Measurements from ENCODE around the gene SNTG2. TPM values are rescaled to one million over a fixed set of nuclear protein-coding genes. Genes with fewer than 3 reads are reported as not detected.

Gene SNTG2
- total and polyA plus RNA-seq, 2 of the 13 experiments (the other 11 are each of a cell fraction or from before 2014, with no cell fraction given), result not detected

DNA sequence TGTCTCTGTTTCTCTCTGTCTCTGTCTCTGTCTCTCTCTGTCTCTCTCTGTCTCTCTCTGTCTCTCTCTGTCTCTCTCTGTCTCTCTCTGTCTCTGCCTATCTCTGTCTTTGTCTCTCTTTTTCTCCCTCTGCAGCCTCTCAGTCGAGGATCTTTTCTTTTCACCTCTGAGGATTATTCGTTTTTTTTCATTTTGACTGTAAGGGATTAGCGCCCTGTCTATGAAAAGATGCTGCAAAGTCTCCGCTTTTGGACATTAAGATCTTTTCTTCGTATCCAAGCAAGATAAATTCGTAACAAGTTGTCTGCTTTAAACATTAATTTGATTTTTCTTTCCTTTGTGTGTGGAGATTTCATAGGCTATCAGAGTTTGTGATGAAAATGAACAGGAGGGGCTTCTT lies 271.4 kb downstream of the SNTG2 start:
- WGBS (ENCODE audit: low lambda C conversion rate), result 42% methylated on average over 6 of the region's 6 CpGs
- no peak overlapping the region for H3K4me3 ChIP-seq (replicated peaks in 1 of 3; ENCODE audit: insufficient read depth in 1 of 3, low read depth in 2 of 3, low read length in 3 of 3)
- no peaks in the 10 kb centered on the region for H4K20me1 ChIP-seq (ENCODE audit: insufficient read depth, low read length)
- no peak overlapping the region for H3K9ac ChIP-seq (ENCODE audit: insufficient read depth, low read depth, low read length)
- in situ Hi-C loops (cut with HindIII; ENCODE audit: extremely low pct_ligation_motif_present, low pct_unique_long_range_greater_than_20kb), result no loop called here
- CTCF ChIA-PET (ENCODE audit: low intra/inter-chr PET ratio, low total read pairs), result no interaction called here
- H3K9me3 ChIP-seq (ENCODE audit: low read length), result peaks cover 5% of the 10 kb centered on the region; the same call in 1 of the 2 replicates
- DNase-seq (ENCODE audit: low spot score) (no peak), ATAC-seq (no peak), FAIRE-seq (no peak)
- BruUV-seq (replicated peaks), result no TSS peak
- peaks cover 0 to 29% of the 10 kb centered on the region in 2 experiments; a peak in 4 of 5 replicates for H3K27me3 ChIP-seq (ENCODE audit: control insufficient read depth in 1 of 2, insufficient read depth in 2 of 2, low read length in 2 of 2)
- no peaks in the 10 kb centered on the region for H3K36me3 ChIP-seq (replicated peaks in 1 of 2; ENCODE audit: control insufficient read depth in 1 of 2, insufficient read depth in 2 of 2, low read length in 2 of 2)
- intact Hi-C loops (cut with micrococcal nuclease; ENCODE audit: unreplicated experiment), result no loop called here
- H3K4me1 ChIP-seq (ENCODE audit: insufficient read depth, low read length), result no peaks in the 10 kb centered on the region
- no peak overlapping the region for H3K4me2 ChIP-seq (ENCODE audit: low read depth, low read length)
- POLR2A ChIA-PET, result no interaction called here
- H2AFZ ChIP-seq (ENCODE audit: low read length), result no peak overlapping the region
- no peak overlapping the region for H3K27ac ChIP-seq (ENCODE audit: extremely low read length, insufficient read depth, low read length)
- TF ChIP-seq THYN1 (CRISPR knock-in tag; IDR thresholded peaks at IDR 0.05; ENCODE audit: borderline replicate concordance, low read depth) (no peak), ZNF737 (CRISPR knock-in tag; IDR thresholded peaks at IDR 0.05; ENCODE audit: borderline replicate concordance) (no peak), ZBTB20 (CRISPR knock-in tag; IDR thresholded peaks at IDR 0.05; ENCODE audit: borderline replicate concordance, low read depth) (no peak), DMAP1 (CRISPR knock-in tag; IDR thresholded peaks at IDR 0.05) (no peak), SNAI1 (CRISPR knock-in tag; IDR thresholded peaks at IDR 0.05; ENCODE audit: borderline replicate concordance) (no peak), SKI (IDR thresholded peaks at IDR 0.05; ENCODE audit: partially characterized antibody) (no peak), PHF20 (CRISPR knock-in tag; IDR thresholded peaks at IDR 0.05) (no peak), ZNF143 (CRISPR knock-in tag; IDR thresholded peaks at IDR 0.05) (no peak), ZNF570 (CRISPR knock-in tag; IDR thresholded peaks at IDR 0.05; ENCODE audit: borderline replicate concordance) (no peak), TBL1XR1 (IDR thresholded peaks at IDR 0.05; ENCODE audit: borderline replicate concordance, low read length, partially characterized antibody) (no peak), ZMYM4 (CRISPR knock-in tag; IDR thresholded peaks at IDR 0.05) (no peak), ZNF343 (CRISPR knock-in tag; IDR thresholded peaks at IDR 0.05) (no peak), PLSCR1 (CRISPR knock-in tag; IDR thresholded peaks at IDR 0.05; ENCODE audit: borderline replicate concordance) (no peak), ZBTB42 (CRISPR knock-in tag; IDR thresholded peaks at IDR 0.05) (no peak), ZNF792 (CRISPR knock-in tag; IDR thresholded peaks at IDR 0.05) (no peak)
- TF ChIP-seq, protein P1, sequence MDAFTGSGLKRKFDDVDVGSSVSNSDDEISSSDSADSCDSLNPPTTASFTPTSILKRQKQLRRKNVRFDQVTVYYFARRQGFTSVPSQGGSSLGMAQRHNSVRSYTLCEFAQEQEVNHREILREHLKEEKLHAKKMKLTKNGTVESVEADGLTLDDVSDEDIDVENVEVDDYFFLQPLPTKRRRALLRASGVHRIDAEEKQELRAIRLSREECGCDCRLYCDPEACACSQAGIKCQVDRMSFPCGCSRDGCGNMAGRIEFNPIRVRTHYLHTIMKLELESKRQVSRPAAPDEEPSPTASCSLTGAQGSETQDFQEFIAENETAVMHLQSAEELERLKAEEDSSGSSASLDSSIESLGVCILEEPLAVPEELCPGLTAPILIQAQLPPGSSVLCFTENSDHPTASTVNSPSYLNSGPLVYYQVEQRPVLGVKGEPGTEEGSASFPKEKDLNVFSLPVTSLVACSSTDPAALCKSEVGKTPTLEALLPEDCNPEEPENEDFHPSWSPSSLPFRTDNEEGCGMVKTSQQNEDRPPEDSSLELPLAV (CRISPR knock-in tag; conservative IDR thresholded peaks at IDR 0.05; ENCODE audit: low read depth), result no peak
- TF ChIP-seq, protein P2, sequence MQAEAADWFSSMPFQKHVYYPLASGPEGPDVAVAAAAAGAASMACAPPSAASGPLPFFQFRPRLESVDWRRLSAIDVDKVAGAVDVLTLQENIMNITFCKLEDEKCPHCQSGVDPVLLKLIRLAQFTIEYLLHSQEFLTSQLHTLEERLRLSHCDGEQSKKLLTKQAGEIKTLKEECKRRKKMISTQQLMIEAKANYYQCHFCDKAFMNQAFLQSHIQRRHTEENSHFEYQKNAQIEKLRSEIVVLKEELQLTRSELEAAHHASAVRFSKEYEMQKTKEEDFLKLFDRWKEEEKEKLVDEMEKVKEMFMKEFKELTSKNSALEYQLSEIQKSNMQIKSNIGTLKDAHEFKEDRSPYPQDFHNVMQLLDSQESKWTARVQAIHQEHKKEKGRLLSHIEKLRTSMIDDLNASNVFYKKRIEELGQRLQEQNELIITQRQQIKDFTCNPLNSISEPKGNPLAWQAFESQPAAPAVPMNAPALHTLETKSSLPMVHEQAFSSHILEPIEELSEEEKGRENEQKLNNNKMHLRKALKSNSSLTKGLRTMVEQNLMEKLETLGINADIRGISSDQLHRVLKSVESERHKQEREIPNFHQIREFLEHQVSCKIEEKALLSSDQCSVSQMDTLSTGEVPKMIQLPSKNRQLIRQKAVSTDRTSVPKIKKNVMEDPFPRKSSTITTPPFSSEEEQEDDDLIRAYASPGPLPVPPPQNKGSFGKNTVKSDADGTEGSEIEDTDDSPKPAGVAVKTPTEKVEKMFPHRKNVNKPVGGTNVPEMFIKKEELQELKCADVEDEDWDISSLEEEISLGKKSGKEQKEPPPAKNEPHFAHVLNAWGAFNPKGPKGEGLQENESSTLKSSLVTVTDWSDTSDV (CRISPR knock-in tag; IDR thresholded peaks at IDR 0.05), result no peak
- H3K79me2 ChIP-seq (ENCODE audit: insufficient read depth, low read length), result no peaks in the 10 kb centered on the region
